H9 (cell line): ENCODE data around the gene APOBEC4. TPM values are rescaled to one million over a fixed set of nuclear protein-coding genes. Genes with fewer than 3 reads are reported as not detected.

Experiments
- DNase-seq: peaks from one replicate; pipeline ENCODE4 v3.0.0-alpha.2; 2017
- H2AFZ ChIP-seq: one replicate; pipeline ENCODE4 v1.6.1; 2013; ENCODE audit warnings: mild to moderate bottlenecking, low read length, control low read depth, moderate library complexity
- H2AK5ac ChIP-seq: 2 replicates; pipeline ENCODE4 v1.6.1; 2013; ENCODE audit warnings: low read length, control low read depth, mixed read lengths; ENCODE audit not compliant: insufficient read length
- H2BK120ac ChIP-seq: one replicate; pipeline ENCODE4 v1.6.1; 2013; ENCODE audit warnings: low read depth, mild to moderate bottlenecking, low read length, control low read depth, inconsistent platforms; ENCODE audit not compliant: poor library complexity, severe bottlenecking
- H2BK12ac ChIP-seq: 2 replicates; pipeline ENCODE4 v1.6.1; 2013; ENCODE audit warnings: low read length, control low read depth, mixed read lengths, low read depth; ENCODE audit not compliant: insufficient read length
- H2BK15ac ChIP-seq: 2 replicates; pipeline ENCODE4 v1.6.1; 2013; ENCODE audit warnings: low read depth, low read length, control low read depth
- H2BK20ac ChIP-seq: one replicate; pipeline ENCODE4 v1.6.1; 2013; ENCODE audit warnings: low read depth, mild to moderate bottlenecking, low read length, control low read depth, inconsistent platforms; ENCODE audit not compliant: poor library complexity, severe bottlenecking
- H2BK5ac ChIP-seq: 2 replicates; pipeline ENCODE4 v1.6.1; 2013; ENCODE audit warnings: low read length, control low read depth, mixed read lengths; ENCODE audit not compliant: insufficient read length
- H3K14ac ChIP-seq: 2 replicates; pipeline ENCODE4 v1.6.1; 2013; ENCODE audit warnings: low read length, control low read depth; ENCODE audit not compliant: insufficient read depth
- H3K18ac ChIP-seq: 2 replicates; pipeline ENCODE4 v1.6.1; 2013; ENCODE audit warnings: low read depth, mild to moderate bottlenecking, mixed read lengths, low read length, control low read depth; ENCODE audit not compliant: insufficient read length
- H3K23ac ChIP-seq: 2 replicates; pipeline ENCODE4 v1.6.1; 2013; ENCODE audit warnings: low read length, control low read depth, mixed read lengths, low read depth; ENCODE audit not compliant: insufficient read length
- H3K23me2 ChIP-seq: 2 replicates; pipeline ENCODE4 v1.6.1; 2013; ENCODE audit warnings: low read depth, mild to moderate bottlenecking, mixed read lengths, low read length, control low read depth; ENCODE audit not compliant: insufficient read length, poor library complexity, severe bottlenecking
- H3K27ac ChIP-seq: 2 replicates; pipeline ENCODE4 v1.5.1; 2013; ENCODE audit warnings: low read length, control low read depth, mixed read lengths, low read depth; ENCODE audit not compliant: insufficient read length
- H3K27me3 ChIP-seq: 2 replicates; pipeline ENCODE4 v1.6.1; 2013; ENCODE audit warnings: low read length, control low read depth, inconsistent platforms; ENCODE audit not compliant: insufficient read depth
- H3K4ac ChIP-seq: 2 replicates; pipeline ENCODE4 v1.6.1; 2013; ENCODE audit warnings: low read depth, mild to moderate bottlenecking, control low read depth, inconsistent platforms, low read length, moderate library complexity
- H3K4me1 ChIP-seq: 2 replicates; pipeline ENCODE4 v1.6.1; 2013; ENCODE audit warnings: low read length, control low read depth, inconsistent platforms; ENCODE audit not compliant: insufficient read depth
- H3K4me2 ChIP-seq: 2 replicates; pipeline ENCODE4 v1.6.1; 2013; ENCODE audit warnings: low read length, control low read depth, mixed read lengths; ENCODE audit not compliant: insufficient read length, insufficient read depth
- H3K56ac ChIP-seq: 2 replicates; pipeline ENCODE4 v1.6.1; 2013; ENCODE audit warnings: low read depth, mild to moderate bottlenecking, mixed read lengths, low read length, control low read depth; ENCODE audit not compliant: insufficient read length
- H3K79me1 ChIP-seq: 2 replicates; pipeline ENCODE4 v1.6.1; 2013; ENCODE audit warnings: low read depth, mild to moderate bottlenecking, moderate library complexity, low read length, control low read depth, inconsistent platforms; ENCODE audit not compliant: insufficient read depth, poor library complexity, severe bottlenecking
- H3K79me2 ChIP-seq: 2 replicates; pipeline ENCODE4 v1.6.1; 2013; ENCODE audit warnings: low read length, control low read depth, inconsistent platforms; ENCODE audit not compliant: insufficient read depth
- H3K9ac ChIP-seq: 2 replicates; pipeline ENCODE4 v1.6.1; 2013; ENCODE audit warnings: low read length, control low read depth, mixed read lengths; ENCODE audit not compliant: insufficient read length; ENCODE audit errors: extremely low read depth
- H3K9me3 ChIP-seq: one replicate; pipeline ENCODE4 v1.6.1; 2013; ENCODE audit warnings: low read depth, low read length, inconsistent platforms; ENCODE audit not compliant: control insufficient read depth
- H3T11ph ChIP-seq: one replicate; pipeline ENCODE4 v1.6.1; 2013; ENCODE audit warnings: mild to moderate bottlenecking, low read length, control low read depth, inconsistent platforms
- H4K20me1 ChIP-seq: one replicate; pipeline ENCODE4 v1.6.1; 2013; ENCODE audit not compliant: control insufficient read depth, insufficient read length, insufficient read depth
- H4K5ac ChIP-seq: 2 replicates; pipeline ENCODE4 v1.6.1; 2013; ENCODE audit warnings: low read depth, mild to moderate bottlenecking, mixed read lengths, low read length, control low read depth; ENCODE audit not compliant: insufficient read length
- H4K8ac ChIP-seq: replicated peaks from 2 replicates; pipeline ENCODE4 v1.6.1; 2013; ENCODE audit warnings: low read length, control low read depth, mixed read lengths, low read depth; ENCODE audit not compliant: insufficient read length
- H4K91ac ChIP-seq: 2 replicates; pipeline ENCODE4 v1.6.1; 2013; ENCODE audit warnings: low read depth, mild to moderate bottlenecking, moderate library complexity, mixed read lengths, low read length, control low read depth; ENCODE audit not compliant: insufficient read length
- H3K27ac Mint-ChIP-seq, 3 experiments: 2 replicates in 2 of 3; 3 replicates in 1 of 3; pipeline ENCODE4 v1.8.0; 2020 to 2021; ENCODE audit warnings: mixed read lengths in 3 of 3, mild to moderate bottlenecking in 1 of 3, moderate library complexity in 1 of 3
- H3K27me3 Mint-ChIP-seq: 2 replicates; pipeline ENCODE4 v1.8.0; 2021; ENCODE audit warnings: low read depth, mild to moderate bottlenecking, moderate library complexity, mixed read lengths
- H3K36me3 Mint-ChIP-seq, 3 experiments: 2 replicates in 2 of 3; 3 replicates in 1 of 3; pipeline ENCODE4 v1.8.0; 2020 to 2021; ENCODE audit warnings: low read depth in 3 of 3, mixed read lengths in 3 of 3; ENCODE audit not compliant: insufficient read depth in 1 of 3
- H3K4me1 Mint-ChIP-seq, 2 experiments: 2 replicates each; pipeline ENCODE4 v1.8.0; 2020; ENCODE audit warnings: mixed read lengths in 2 of 2
- H3K4me3 Mint-ChIP-seq, 2 experiments: 2 replicates in 1 of 2; 3 replicates in 1 of 2; pipeline ENCODE4 v1.8.0; 2020 to 2021; ENCODE audit warnings: mild to moderate bottlenecking in 2 of 2, mixed read lengths in 2 of 2, moderate library complexity in 1 of 2
- H3K9me3 Mint-ChIP-seq, 2 experiments: 2 replicates in 1 of 2; 3 replicates in 1 of 2; pipeline ENCODE4 v1.8.0; 2020; ENCODE audit warnings: mild to moderate bottlenecking in 2 of 2, mixed read lengths in 2 of 2, moderate library complexity in 1 of 2
- WGBS: extraction: QIAGEN DNeasy Blood & Tissue Kit; methylation state at CpG from one replicate; pipeline ENCODE4 v1.1.7; 2013; ENCODE audit warnings: missing lambda C conversion rate, low lambda C conversion rate, mixed read lengths; ENCODE audit not compliant: insufficient read length; ENCODE audit errors: extremely low coverage; 5-methylcytosine and 5-hydroxymethylcytosine counted together
- total RNA-seq: library from RNA; stranded (reverse); gene quantifications from 2 replicates; pipeline ENCODE4 v1.2.1, GENCODE V29; 2021
- TF ChIP-seq, protein P1 (sequence below): fragments of 200-600 bp; sonication (generic); conservative IDR thresholded peaks from 3 replicates; pipeline ENCODE4 v1.8.0; 2021; ENCODE audit warnings: antibody characterized with exemption, mild to moderate bottlenecking

APOBEC4 gene
- total RNA-seq, 1 experiment from 2014 or later: not detected

DNA sequence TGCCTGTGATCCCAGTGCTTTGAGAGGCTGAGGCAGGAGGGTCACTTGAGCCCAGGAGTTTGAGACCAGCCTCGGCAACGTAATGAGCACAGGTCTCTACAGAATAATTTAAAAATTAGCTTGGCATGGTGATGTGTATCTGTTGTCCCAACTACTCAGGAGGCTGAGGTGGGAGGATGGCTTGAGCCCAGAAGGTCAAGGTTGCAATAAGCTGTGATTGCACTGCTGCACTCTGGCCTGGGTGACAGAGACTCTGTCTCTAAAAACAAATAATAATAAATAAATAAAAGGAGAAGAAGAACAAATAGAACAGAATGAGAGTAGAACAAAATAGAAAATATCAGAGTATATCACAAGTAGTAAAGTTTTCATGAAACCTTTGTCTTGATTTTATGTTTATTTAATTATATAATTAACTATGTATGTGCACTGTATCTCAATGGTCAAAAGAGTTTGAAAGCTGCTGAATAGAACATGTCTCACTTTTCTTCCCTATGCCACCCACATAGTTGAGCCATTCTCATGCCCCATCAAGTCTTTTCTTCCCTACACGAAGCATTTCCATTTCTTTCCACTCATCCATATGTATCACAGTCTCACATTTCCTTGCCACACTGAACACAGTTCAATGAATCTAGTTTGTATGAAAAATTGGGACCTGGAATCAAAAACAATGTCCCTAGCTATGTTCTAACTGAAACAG is 22.9 kb upstream of the APOBEC4 start:
- no peaks in the 10 kb centered on the region for H3K9me3 ChIP-seq
- WGBS: no CpG with 5 or more reads among the region's 3 CpGs
- no peak overlapping the region for H3K4me3 Mint-ChIP-seq

More for the DNA sequence above, 22.9 kb upstream of the APOBEC4 start:
- H3K79me2 ChIP-seq: no peaks in the 10 kb centered on the region
- no peak overlapping the region for H2BK5ac ChIP-seq
- no peaks in the 10 kb centered on the region for H4K20me1 ChIP-seq
- H3K27ac ChIP-seq: no peak overlapping the region
- no peak overlapping the region for H3T11ph ChIP-seq
- H3K4me2 ChIP-seq: no peak overlapping the region
- no peaks in the 10 kb centered on the region for H3K4me1 ChIP-seq
- no peak overlapping the region for H3K4ac ChIP-seq
- H3K79me1 ChIP-seq: no peaks in the 10 kb centered on the region
- TF ChIP-seq, protein P1, sequence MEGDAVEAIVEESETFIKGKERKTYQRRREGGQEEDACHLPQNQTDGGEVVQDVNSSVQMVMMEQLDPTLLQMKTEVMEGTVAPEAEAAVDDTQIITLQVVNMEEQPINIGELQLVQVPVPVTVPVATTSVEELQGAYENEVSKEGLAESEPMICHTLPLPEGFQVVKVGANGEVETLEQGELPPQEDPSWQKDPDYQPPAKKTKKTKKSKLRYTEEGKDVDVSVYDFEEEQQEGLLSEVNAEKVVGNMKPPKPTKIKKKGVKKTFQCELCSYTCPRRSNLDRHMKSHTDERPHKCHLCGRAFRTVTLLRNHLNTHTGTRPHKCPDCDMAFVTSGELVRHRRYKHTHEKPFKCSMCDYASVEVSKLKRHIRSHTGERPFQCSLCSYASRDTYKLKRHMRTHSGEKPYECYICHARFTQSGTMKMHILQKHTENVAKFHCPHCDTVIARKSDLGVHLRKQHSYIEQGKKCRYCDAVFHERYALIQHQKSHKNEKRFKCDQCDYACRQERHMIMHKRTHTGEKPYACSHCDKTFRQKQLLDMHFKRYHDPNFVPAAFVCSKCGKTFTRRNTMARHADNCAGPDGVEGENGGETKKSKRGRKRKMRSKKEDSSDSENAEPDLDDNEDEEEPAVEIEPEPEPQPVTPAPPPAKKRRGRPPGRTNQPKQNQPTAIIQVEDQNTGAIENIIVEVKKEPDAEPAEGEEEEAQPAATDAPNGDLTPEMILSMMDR: no peak
- H3K18ac ChIP-seq: no peak overlapping the region
- H2AFZ ChIP-seq: no peak overlapping the region
- H2AK5ac ChIP-seq: no peak overlapping the region
- H3K9ac ChIP-seq: no peak overlapping the region
- Mint-ChIP-seq H3K4me1 (peaks cover 3 to 5% of the 10 kb centered on the region in 2 experiments; a peak in 3 of 4 replicates), H3K27me3 (no peaks in the 10 kb centered on the region; the same call in 1 of the 2 replicates), H3K27ac (no peak overlapping the region; a peak in 1 of 7 replicates), H3K36me3 (peaks cover 0 to 2% (median 0%) of the 10 kb centered on the region in 3 experiments; a peak in 1 of 7 replicates), H3K9me3 (peaks cover 5 to 6% of the 10 kb centered on the region in 2 experiments; a peak in 3 of 5 replicates)
- H2BK15ac ChIP-seq: no peak overlapping the region
- H2BK120ac ChIP-seq: no peak overlapping the region
- no peak overlapping the region for H3K23ac ChIP-seq
- no peak overlapping the region for H3K14ac ChIP-seq
- H4K8ac ChIP-seq: no peak overlapping the region
- H4K91ac ChIP-seq: no peak overlapping the region
- no peaks in the 10 kb centered on the region for H3K27me3 ChIP-seq
- H2BK12ac ChIP-seq: no peak overlapping the region
- no peak for DNase-seq
- no peak overlapping the region for H2BK20ac ChIP-seq
- no peak overlapping the region for H3K56ac ChIP-seq
- H4K5ac ChIP-seq: no peak overlapping the region
- H3K23me2 ChIP-seq: no peaks in the 10 kb centered on the region
